Neural cell (in vitro differentiated cells): ENCODE measurements around the gene TBC1D23.

Experiments used
- CTCF ChIP-seq: fragments of 450-650 bp; IDR thresholded peaks from 2 replicates; pipeline ENCODE4 v1.5.1; 2014; ENCODE audit warnings: antibody characterized with exemption, mild to moderate bottlenecking, moderate library complexity; ENCODE audit not compliant: poor library complexity, severe bottlenecking
- EP300 ChIP-seq: fragments of 450-650 bp; conservative IDR thresholded peaks from 2 replicates; pipeline ENCODE4 v1.6.1; 2014; ENCODE audit warnings: antibody characterized with exemption, mild to moderate bottlenecking, moderate library complexity; ENCODE audit not compliant: poor library complexity, severe bottlenecking
- EZH2 ChIP-seq: fragments of 200-600, 300-800 bp; shearing (Covaris generic), sonication (generic); IDR thresholded peaks from 2 replicates; pipeline ENCODE4 v1.6.1; 2014; ENCODE audit warnings: antibody characterized with exemption, low read length, borderline replicate concordance, mild to moderate bottlenecking; ENCODE audit not compliant: insufficient read depth, poor library complexity, severe bottlenecking
- MXI1 ChIP-seq: fragments of 450-650 bp; conservative IDR thresholded peaks from 2 replicates; pipeline ENCODE4 v1.6.1; 2014; ENCODE audit warnings: antibody characterized with exemption, mild to moderate bottlenecking; ENCODE audit not compliant: poor library complexity, severe bottlenecking
- POLR2AphosphoS5 ChIP-seq: IDR thresholded peaks from 2 replicates; pipeline ENCODE4 v1.6.1; 2012
- RAD21 ChIP-seq: fragments of 450-650 bp; conservative IDR thresholded peaks from 2 replicates; pipeline ENCODE4 v1.6.1; 2014; ENCODE audit warnings: antibody characterized with exemption, mild to moderate bottlenecking, moderate library complexity
- SMC3 ChIP-seq: fragments of 450-650 bp; conservative IDR thresholded peaks from 2 replicates; pipeline ENCODE4 v1.6.1; 2014; ENCODE audit warnings: antibody characterized with exemption, mild to moderate bottlenecking, moderate library complexity; ENCODE audit not compliant: poor library complexity
- TAF1 ChIP-seq: IDR thresholded peaks from 2 replicates; pipeline ENCODE4 v1.6.1; 2012; ENCODE audit warnings: low read depth
- TF ChIP-seq, protein P1 (sequence below): IDR thresholded peaks from 2 replicates; pipeline ENCODE4 v1.6.1; 2012; ENCODE audit warnings: borderline replicate concordance

- TF ChIP-seq POLR2AphosphoS5 (no peak), CTCF (no peak), EZH2 (no peak), EP300 (no peak), MXI1 (no peak), TAF1 (no peak), SMC3 (no peak), RAD21 (no peak)
- TF ChIP-seq, protein P1, sequence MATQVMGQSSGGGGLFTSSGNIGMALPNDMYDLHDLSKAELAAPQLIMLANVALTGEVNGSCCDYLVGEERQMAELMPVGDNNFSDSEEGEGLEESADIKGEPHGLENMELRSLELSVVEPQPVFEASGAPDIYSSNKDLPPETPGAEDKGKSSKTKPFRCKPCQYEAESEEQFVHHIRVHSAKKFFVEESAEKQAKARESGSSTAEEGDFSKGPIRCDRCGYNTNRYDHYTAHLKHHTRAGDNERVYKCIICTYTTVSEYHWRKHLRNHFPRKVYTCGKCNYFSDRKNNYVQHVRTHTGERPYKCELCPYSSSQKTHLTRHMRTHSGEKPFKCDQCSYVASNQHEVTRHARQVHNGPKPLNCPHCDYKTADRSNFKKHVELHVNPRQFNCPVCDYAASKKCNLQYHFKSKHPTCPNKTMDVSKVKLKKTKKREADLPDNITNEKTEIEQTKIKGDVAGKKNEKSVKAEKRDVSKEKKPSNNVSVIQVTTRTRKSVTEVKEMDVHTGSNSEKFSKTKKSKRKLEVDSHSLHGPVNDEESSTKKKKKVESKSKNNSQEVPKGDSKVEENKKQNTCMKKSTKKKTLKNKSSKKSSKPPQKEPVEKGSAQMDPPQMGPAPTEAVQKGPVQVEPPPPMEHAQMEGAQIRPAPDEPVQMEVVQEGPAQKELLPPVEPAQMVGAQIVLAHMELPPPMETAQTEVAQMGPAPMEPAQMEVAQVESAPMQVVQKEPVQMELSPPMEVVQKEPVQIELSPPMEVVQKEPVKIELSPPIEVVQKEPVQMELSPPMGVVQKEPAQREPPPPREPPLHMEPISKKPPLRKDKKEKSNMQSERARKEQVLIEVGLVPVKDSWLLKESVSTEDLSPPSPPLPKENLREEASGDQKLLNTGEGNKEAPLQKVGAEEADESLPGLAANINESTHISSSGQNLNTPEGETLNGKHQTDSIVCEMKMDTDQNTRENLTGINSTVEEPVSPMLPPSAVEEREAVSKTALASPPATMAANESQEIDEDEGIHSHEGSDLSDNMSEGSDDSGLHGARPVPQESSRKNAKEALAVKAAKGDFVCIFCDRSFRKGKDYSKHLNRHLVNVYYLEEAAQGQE: no peak
Measured at GRCh38 chr3:100335434-100335833, 74.6 kb downstream of the TBC1D23 start.
